ENCODE results near the gene YBX2. TPM values are rescaled to one million over a fixed set of nuclear protein-coding genes. Genes with fewer than 3 reads are reported as not detected.

The YBX2 gene
- total RNA-seq, 1 donor from 2014 or later = 4.1 TPM

GRCh38 chr17:7306911-7307685 is 12.7 kb upstream of the YBX2 start, which contains the start of gene EIF5A:
Gene EIF5A, plus strand, starts transcription at chr17:7307628. Its CDS starts 2,008 bp downstream, at chr17:7309636.
- peak; percentile 100 for DNase-seq (ENCODE audit: low read depth)

DNA sequence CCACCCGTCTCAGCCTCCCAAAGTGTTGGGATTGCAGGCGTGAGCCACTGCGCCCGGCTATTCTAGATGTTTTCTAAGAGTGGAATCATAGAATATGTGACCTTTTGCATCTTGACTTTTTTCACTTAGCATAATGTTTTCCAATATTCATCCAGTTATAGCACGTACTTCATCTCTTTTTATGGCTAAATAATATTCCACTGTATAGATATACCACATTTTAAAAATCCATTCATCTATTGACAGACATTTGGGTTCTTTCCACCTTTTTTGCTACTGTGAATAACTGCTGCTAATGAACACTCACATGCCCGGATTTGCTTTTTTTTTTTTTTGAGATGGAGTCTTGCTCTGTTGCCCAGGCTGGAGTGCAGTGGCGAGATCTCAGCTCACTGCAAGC is 9.7 kb upstream of the YBX2 start:
- no peak for DNase-seq (ENCODE audit: low read depth)

DNA sequence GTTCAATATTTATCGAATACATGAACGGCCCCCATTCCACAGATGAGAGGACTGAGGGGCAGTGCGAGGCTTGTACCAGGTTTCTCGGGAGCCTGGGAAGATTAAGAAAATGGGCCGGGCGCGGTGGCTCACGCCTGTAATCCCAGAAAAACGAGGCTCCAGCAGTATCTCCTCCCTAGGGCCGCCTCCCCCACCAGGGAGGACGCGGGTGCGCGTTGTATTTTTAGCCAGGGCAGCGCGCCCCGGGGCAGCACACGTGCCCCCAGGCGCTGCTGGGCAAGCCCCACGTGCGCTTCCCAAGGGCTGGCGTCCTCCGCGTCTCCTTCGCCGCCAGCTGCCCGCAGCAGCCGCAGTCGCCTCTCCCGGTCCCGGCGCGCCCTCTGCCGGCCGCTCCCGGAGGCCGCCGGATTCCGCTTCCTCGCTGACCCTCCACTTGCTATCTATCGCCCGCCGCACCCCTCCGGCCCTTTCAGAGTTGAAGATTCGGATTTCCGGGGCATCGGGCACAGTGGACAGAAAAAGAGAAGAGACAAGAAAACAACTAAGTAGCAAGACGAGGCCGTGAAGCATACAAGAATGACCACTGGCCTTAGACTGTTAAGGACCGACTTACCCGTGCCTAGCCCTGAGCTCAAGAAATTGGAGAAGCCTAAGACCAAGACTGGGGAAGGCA is 1.9 kb upstream of the YBX2 start:
- DNase-seq (ENCODE audit: low read depth) = peak; percentile 92

DNA sequence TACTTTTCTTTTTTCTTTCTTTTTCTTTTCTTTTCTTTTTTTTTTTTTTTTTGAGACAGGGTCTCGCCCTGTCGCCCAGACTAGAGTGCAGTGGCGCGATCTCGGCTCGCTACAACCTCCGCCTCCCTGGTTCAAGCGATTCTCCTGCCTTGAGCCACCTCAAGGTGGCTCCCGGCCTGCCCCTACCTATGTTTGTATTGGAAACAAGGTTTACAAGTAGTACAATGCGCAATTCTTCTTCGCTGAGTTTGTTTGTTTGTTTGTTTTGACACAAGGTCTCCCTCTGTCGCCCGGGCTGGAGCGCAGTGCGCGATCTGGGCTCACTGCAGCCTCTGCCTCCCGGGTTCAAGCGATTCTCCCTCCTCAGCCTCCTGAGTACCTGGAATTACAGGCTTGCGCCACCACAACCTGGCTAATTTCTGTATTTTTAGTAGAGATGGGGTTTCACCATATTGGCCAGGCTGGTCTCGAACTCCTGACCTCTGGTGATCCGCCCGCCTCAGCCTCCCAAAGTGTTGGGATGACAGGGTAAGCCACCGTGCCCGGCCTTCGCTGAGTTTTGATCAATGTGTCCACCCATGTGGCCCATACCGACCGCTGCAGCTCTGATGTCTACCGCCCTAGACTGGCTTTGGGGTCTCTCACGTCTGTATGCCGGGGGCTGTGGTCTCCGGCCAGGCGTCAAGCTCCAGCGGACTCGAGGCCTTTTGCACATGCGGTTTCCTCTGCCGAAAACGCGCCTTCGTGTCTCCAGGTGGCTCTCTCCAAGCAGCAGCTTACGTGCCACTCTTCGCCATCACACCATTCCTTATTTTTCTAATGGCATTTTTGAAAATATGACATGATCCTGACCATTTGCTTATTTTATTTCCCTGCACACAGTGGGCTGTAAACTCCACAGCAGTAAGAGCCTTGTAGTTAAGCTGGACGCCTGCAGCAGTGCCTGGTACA is 1.1 kb upstream of the YBX2 start:
- DNase-seq (ENCODE audit: low read depth) = no peak

- DNase-seq (ENCODE audit: low read depth) = peak; percentile 31
Observed at GRCh38 chr17:7293816-7294613, 424 bp downstream of the YBX2 start.

GRCh38 chr17:7293159-7293558 is 1.3 kb downstream of the YBX2 start:
- DNase-seq (ENCODE audit: low read depth) = peak; percentile 88

- DNase-seq (ENCODE audit: low read depth) = peak; percentile 75
Observed at GRCh38 chr17:7292729-7293128, 1.7 kb downstream of the YBX2 start.

DNA sequence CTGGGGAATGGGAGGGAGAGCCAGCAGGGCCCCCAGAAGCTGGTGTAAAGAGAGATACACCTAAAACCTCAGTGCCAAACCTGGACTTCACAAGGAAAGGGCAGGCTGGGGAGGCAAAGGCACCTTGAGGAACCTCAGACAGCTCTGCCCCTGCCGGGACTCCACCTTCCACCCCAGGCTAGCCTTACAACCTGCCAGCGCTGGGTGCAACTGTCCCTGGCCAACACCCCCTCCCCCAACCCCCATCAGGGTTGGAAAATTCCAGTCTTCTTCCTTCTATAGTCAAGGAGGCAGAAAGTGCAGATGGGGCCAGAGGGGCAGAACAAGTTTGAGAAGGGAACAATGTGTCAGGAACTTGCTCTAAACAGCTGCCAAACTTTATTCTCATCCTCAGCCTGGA is 2.2 kb downstream of the YBX2 start:
- no peak for DNase-seq (ENCODE audit: low read depth)

- no peak for DNase-seq (ENCODE audit: low read depth)
Observed at GRCh38 chr17:7290685-7291084, 3.8 kb downstream of the YBX2 start.

DNA sequence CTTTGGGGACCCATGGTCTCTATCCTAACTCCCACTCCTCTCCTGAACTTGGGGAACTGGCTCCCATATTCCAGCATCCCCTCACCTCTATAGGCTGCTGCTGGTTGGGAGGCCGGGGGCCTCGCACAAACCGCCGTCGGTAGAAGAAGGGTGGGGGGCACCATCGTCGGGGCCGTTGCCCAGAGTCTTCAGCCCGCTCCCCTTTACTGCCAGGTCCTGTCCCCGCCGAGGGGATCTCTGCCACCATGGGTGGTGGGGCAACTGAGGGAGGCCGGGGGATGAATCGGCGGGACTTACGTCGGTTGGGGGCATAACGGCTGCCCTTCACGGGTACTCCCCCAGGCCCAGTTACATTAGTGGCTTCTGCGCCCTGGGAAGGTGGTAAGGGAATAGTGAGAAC is 4.3 kb downstream of the YBX2 start:
- no peak for DNase-seq (ENCODE audit: low read depth)

DNA sequence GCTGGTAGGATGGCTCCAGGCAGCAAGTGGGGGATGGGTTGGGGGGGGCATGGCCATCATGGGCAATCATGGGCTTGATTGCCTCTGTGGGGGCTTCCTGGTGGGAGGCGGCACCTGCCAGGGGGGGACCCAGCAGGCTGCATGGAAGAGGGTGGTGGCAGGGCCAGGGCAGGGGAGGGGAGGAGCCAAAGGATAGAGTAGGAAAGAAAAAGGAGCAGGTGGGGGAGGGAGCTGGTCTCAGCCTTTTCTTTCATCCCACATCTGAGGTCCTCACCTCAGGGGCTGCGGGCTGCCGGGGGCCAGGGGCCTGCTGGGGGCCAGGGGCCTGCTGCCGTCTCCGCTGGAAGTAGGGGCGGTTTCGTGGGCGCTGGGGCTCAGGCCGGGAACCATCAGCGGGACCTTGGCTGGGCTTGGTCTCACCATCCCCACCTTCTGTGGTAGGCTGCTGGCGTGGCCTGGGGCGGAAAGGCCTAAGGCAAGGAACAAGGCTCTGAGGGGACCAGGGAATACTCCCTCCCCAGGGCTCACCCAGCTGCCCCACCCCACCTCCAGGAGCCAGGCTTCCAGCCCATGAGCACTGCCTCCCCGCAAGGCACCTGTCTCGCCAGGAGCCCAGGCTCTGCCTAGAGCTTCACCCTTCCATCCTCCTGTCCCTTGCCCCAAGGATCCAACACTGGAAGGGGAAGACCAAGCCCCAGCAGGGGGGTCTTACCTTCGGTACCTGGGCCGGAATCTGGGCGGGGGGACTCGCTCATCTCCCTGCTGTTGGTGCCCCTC is 5.0 kb downstream of the YBX2 start:
- no peak for DNase-seq (ENCODE audit: low read depth)

DNA sequence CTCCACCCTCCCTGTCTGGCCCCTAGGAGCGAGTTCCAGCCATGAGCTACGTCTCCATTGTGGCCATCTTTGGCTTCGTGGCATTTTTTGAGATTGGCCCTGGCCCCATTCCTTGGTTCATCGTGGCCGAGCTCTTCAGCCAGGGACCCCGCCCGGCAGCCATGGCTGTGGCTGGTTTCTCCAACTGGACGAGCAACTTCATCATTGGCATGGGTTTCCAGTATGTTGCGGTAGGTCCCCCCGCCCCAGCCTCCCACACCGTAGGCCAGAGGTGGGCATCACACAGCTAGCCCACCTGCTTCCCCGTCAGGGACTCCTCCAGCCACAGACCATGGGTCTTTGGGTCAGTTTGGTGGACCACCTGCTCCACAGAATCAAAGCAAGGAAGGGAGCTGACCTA is 8.8 kb downstream of the YBX2 start:
- DNase-seq (ENCODE audit: low read depth) = no peak

- no peak for DNase-seq (ENCODE audit: low read depth)
Observed at GRCh38 chr17:7284911-7285310, 9.5 kb downstream of the YBX2 start.

DNA sequence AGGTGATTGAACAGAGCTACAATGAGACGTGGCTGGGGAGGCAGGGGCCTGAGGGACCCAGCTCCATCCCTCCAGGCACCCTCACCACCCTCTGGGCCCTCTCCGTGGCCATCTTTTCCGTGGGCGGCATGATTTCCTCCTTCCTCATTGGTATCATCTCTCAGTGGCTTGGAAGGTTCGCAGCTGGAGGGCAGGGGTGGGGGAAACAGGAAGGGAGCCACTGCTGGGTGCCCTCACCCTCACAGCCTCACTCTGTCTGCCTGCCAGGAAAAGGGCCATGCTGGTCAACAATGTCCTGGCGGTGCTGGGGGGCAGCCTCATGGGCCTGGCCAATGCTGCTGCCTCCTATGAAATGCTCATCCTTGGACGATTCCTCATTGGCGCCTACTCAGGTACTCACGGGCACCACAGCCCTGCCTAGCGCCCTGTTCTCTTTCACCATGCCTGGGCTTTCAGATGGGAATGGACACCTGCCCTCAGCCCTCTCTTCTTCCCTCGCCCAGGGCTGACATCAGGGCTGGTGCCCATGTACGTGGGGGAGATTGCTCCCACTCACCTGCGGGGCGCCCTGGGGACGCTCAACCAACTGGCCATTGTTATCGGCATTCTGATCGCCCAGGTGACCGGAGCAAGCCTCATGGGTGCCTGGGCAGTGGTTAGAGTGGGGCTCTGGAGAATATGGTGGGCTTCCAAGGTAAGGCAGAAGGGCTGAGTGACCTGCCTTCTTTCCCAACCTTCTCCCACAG is 10.8 kb downstream of the YBX2 start:
- DNase-seq (ENCODE audit: low read depth) = no peak

DNA sequence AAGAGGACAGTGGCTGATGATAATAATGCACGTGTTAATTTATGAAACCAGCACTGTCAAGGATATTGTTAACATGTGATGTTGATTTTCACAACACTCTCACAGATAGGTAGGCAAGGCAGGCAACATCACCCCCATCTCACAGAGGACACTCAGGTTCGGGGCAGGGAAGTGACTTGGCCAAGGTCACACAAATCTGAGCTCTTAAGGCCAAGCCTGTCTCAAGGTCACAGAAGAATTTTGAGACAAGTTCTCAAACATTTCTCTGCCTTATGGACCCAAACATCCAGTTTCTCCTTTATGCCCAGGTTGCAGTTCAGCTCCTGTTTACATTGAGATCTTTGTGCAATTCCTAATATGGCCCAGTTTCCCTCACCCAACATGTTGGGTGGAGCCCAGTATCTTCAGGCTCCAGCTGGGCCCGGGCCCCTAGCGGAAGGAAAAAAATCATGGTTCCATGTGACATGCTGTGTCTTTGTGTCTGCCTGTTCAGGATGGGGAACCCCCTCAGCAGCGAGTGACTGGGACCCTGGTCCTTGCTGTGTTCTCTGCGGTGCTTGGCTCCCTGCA is 11.6 kb downstream of the YBX2 start:
- DNase-seq (ENCODE audit: low read depth) = no peak

GRCh38 chr17:7281953-7282751 is 12.3 kb downstream of the YBX2 start:
- peak; percentile 24 for DNase-seq (ENCODE audit: low read depth)

DNA sequence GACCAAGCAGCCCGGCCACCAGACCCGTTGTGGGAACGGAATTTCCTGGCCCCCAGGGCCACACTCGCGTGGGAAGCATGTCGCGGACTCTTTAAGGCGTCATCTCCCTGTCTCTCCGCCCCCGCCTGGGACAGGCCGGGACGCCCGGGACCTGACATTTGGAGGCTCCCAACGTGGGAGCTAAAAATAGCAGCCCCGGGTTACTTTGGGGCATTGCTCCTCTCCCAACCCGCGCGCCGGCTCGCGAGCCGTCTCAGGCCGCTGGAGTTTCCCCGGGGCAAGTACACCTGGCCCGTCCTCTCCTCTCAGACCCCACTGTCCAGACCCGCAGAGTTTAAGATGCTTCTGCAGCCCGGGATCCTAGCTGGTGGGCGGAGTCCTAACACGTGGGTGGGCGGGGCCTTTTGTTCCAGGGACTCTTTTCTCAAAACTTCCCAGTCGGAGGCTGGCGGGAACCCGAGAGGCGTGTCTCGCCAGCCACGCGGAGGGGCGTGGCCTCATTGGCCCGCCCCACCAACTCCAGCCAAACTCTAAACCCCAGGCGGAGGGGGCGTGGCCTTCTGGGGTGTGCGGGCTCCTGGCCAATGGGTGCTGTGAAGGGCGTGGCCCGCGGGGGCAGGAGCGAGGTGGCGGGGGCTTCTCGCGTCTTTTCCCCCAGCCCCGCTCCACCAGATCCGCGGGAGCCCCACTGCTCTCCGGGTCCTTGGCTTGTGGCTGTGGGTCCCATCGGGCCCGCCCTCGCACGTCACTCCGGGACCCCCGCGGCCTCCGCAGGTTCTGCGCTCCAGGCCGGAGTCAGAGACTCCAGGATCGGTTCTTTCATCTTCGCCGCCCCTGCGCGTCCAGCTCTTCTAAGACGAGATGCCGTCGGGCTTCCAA is 13.1 kb downstream of the YBX2 start, which contains the start of gene SLC2A4:
Gene SLC2A4 (plus strand): TSS at position 645 of the 879 bp plus-strand sequence. CDS start 217 bp downstream, at position 862.
- peak; percentile 96 for DNase-seq (ENCODE audit: low read depth)

Measured in myocyte (in vitro differentiated cells).